Keratinocyte (primary cell): ENCODE results near the gene EML5. TPM values are rescaled to one million over a fixed set of nuclear protein-coding genes. Genes with fewer than 3 reads are reported as not detected.

ENCODE experiments used
- DNase-seq: peaks from one replicate; pipeline ENCODE4 v3.0.0-alpha.2; 2011; ENCODE audit warnings: low read depth, missing footprints, low spot score
- FAIRE-seq: peaks from 2 replicates; lab custom pipeline; 2011; peaks lifted over from hg19 to GRCh38; lab: Jason Lieb, UNC
- H2AFZ ChIP-seq: 2 replicates; pipeline ENCODE4 v1.6.0; 2012; ENCODE audit warnings: low read length, control low read depth, inconsistent platforms; ENCODE audit not compliant: control insufficient read depth
- H3K27ac ChIP-seq: 2 replicates; pipeline ENCODE4 v1.5.1; 2011; ENCODE audit warnings: low read length; ENCODE audit not compliant: control insufficient read depth, insufficient read depth
- H3K27me3 ChIP-seq: 3 replicates; pipeline ENCODE4 v1.6.0; 2011; ENCODE audit warnings: low read length; ENCODE audit not compliant: control insufficient read depth, insufficient read depth; ENCODE audit errors: extremely low read depth
- H3K36me3 ChIP-seq, 2 experiments: 2 replicates in 1 of 2; 3 replicates in 1 of 2; pipeline ENCODE4 v1.5.1; 2011; ENCODE audit warnings: low read length in 2 of 2, mild to moderate bottlenecking in 1 of 2; ENCODE audit not compliant: control insufficient read depth in 2 of 2, insufficient read depth in 2 of 2; ENCODE audit errors: extremely low read depth in 1 of 2
- H3K4me1 ChIP-seq: 3 replicates; pipeline ENCODE4 v1.5.1; 2011; ENCODE audit warnings: low read length; ENCODE audit not compliant: control insufficient read depth, insufficient read depth; ENCODE audit errors: extremely low read depth
- H3K4me2 ChIP-seq: 3 replicates; pipeline ENCODE4 v1.6.0; 2011; ENCODE audit warnings: low read depth, low read length; ENCODE audit not compliant: control insufficient read depth, insufficient read depth; ENCODE audit errors: extremely low read depth
- H3K4me3 ChIP-seq, 3 experiments: fragments of 200-600 bp in 1 of 3; sonication (generic) in 1 of 3; 2 replicates in 2 of 3; 3 replicates in 1 of 3; pipeline ENCODE4 v1.5.1; 2011 to 2016; ENCODE audit warnings: low read length in 3 of 3, mild to moderate bottlenecking in 3 of 3, control low read depth in 2 of 3, inconsistent platforms in 1 of 3, low read depth in 1 of 3, mixed read lengths in 1 of 3, mixed run types in 1 of 3, moderate library complexity in 1 of 3; ENCODE audit not compliant: control insufficient read depth in 2 of 3, insufficient read depth in 2 of 3; ENCODE audit errors: extremely low read depth in 1 of 3
- H3K79me2 ChIP-seq: 2 replicates; pipeline ENCODE4 v1.6.0; 2012; ENCODE audit warnings: low read length; ENCODE audit not compliant: control insufficient read depth, insufficient read depth
- H3K9ac ChIP-seq: 3 replicates; pipeline ENCODE4 v1.6.0; 2011; ENCODE audit warnings: low read length; ENCODE audit not compliant: control insufficient read depth, insufficient read depth; ENCODE audit errors: extremely low read depth
- H3K9me1 ChIP-seq: 3 replicates; pipeline ENCODE4 v1.6.0; 2011; ENCODE audit warnings: low read length; ENCODE audit not compliant: control insufficient read depth, insufficient read depth; ENCODE audit errors: extremely low read depth
- H3K9me3 ChIP-seq: 2 replicates; pipeline ENCODE4 v1.5.1; 2012; ENCODE audit warnings: low read depth, low read length; ENCODE audit not compliant: control insufficient read depth
- H4K20me1 ChIP-seq: 3 replicates; pipeline ENCODE4 v1.6.0; 2011; ENCODE audit warnings: low read length; ENCODE audit not compliant: control insufficient read depth, insufficient read depth; ENCODE audit errors: extremely low read depth
- EZH2 ChIP-seq: IDR thresholded peaks from one replicate; pipeline ENCODE4 v1.6.1; 2012; ENCODE audit warnings: inconsistent platforms, mild to moderate bottlenecking, low read length, moderate library complexity
- dilution Hi-C: fragments of 300-500 bp; cut with MboI; formaldehyde crosslinking; loops from one replicate; pipeline ENCODE4 v1.7.0; 2020; ENCODE audit warnings: low sequenced_read_pairs; ENCODE audit not compliant: extremely low pct_ligation_motif_present
- polyA plus RNA-seq, 5 experiments: library from polyadenylated mRNA; depleted of rRNA in 3 of 5; stranded (reverse) in 3 of 5; stranded (forward) in 1 of 5; unstranded in 1 of 5; fragments of >200 nt; gene quantifications; 1 replicate in 1 of 5; 2 replicates in 3 of 5; 3 replicates in 1 of 5; pipeline versions ENCODE4 v1.2.1 to v1.2.3, GENCODE V29; 2011 to 2012; ENCODE audit warnings: missing spikeins in 2 of 5, low read depth in 1 of 5, low replicate concordance in 1 of 5
- TF ChIP-seq, protein P1 (sequence below), 3 experiments: IDR thresholded peaks in 1 of 3; conservative IDR thresholded peaks in 1 of 3; optimal IDR thresholded peaks in 1 of 3; 2 replicates in 2 of 3; 3 replicates in 1 of 3; pipeline versions ENCODE3 to v1.5.1; 2011; ENCODE audit warnings: low read length in 3 of 3, mild to moderate bottlenecking in 3 of 3, moderate library complexity in 2 of 3, control low read depth in 1 of 3, inconsistent platforms in 1 of 3; ENCODE audit not compliant: insufficient read depth in 2 of 3; ENCODE audit errors: extremely low read depth in 1 of 3

EML5 gene
- polyA plus RNA-seq, 1 donor (not counting 4 experiments of a cell fraction or from before 2014, with no cell fraction given) = 1.4 TPM

DNA sequence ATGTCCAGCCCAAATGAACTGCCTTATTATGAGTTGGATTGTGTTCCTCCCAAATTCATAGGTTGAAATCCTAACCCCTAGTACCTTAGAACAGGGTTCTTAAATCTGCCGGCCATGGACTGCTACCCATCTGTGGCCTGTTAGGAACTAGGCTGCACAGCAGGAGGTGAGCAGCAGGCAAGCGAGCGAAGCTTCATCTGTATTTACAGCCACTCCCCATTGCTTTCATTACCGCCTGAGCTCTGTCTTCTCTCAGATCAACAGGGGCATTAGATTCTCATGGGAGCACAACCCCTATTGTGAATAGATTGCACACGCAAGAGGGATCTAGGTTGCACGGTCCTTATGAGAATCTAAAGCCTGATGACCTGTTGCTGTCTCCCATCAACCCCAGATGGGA lies 9.8 kb upstream of the EML5 start:
- no peaks in the 10 kb centered on the region for H3K79me2 ChIP-seq
- H3K9me3 ChIP-seq = no peaks in the 10 kb centered on the region
- DNase-seq = no peak
- FAIRE-seq = no peak
- H2AFZ ChIP-seq = no peak overlapping the region
- H3K4me3 ChIP-seq = no peak overlapping the region
- no peaks in the 10 kb centered on the region for H4K20me1 ChIP-seq
- H3K9ac ChIP-seq = no peak overlapping the region
- dilution Hi-C loops = no loop called here
- TF ChIP-seq, protein P1, sequence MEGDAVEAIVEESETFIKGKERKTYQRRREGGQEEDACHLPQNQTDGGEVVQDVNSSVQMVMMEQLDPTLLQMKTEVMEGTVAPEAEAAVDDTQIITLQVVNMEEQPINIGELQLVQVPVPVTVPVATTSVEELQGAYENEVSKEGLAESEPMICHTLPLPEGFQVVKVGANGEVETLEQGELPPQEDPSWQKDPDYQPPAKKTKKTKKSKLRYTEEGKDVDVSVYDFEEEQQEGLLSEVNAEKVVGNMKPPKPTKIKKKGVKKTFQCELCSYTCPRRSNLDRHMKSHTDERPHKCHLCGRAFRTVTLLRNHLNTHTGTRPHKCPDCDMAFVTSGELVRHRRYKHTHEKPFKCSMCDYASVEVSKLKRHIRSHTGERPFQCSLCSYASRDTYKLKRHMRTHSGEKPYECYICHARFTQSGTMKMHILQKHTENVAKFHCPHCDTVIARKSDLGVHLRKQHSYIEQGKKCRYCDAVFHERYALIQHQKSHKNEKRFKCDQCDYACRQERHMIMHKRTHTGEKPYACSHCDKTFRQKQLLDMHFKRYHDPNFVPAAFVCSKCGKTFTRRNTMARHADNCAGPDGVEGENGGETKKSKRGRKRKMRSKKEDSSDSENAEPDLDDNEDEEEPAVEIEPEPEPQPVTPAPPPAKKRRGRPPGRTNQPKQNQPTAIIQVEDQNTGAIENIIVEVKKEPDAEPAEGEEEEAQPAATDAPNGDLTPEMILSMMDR (optimal IDR thresholded peaks at IDR 0.05 in 1 of 3, IDR thresholded peaks at IDR 0.05 in 1 of 3, conservative IDR thresholded peaks at IDR 0.05 in 1 of 3; ENCODE audit: extremely low read depth in 1 of 3, insufficient read depth in 2 of 3, low read length in 3 of 3) = no peak
- TF ChIP-seq EZH2 = no peak
- H3K4me2 ChIP-seq = no peak overlapping the region
- no peaks in the 10 kb centered on the region for H3K27me3 ChIP-seq
- no peaks in the 10 kb centered on the region for H3K4me1 ChIP-seq
- H3K27ac ChIP-seq = no peak overlapping the region
- H3K9me1 ChIP-seq = no peaks in the 10 kb centered on the region
- no peaks in the 10 kb centered on the region for H3K36me3 ChIP-seq

DNA sequence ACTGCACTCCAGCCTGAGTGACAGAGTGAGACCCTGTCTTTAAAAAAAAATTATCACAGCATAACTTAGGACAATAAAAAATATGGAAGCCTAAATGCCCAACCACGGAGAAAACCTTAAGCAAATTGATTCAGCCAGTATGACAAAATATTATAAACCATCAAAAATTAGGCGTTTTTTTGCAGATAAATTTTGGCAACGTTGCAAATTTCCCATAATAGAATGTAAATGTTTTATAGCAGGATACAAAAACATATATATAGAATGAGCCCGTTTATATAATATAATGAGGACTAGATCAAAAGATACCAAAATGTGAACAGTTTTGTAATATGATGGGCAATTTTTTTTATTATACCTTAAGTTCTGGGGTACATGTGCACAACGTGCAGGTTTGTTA lies 6.8 kb upstream of the EML5 start:
- Histone ChIP-seq H3K4me3 (no peak overlapping the region), H2AFZ (no peak overlapping the region), H3K4me1 (no peaks in the 10 kb centered on the region), H3K9me1 (no peaks in the 10 kb centered on the region), H3K4me2 (no peak overlapping the region), H3K27ac (no peak overlapping the region), H3K9ac (no peak overlapping the region), H3K79me2 (no peaks in the 10 kb centered on the region), H3K9me3 (no peaks in the 10 kb centered on the region), H3K36me3 (no peaks in the 10 kb centered on the region), H3K27me3 (no peaks in the 10 kb centered on the region), H4K20me1 (no peaks in the 10 kb centered on the region)
- dilution Hi-C loops = no loop called here
- DNase-seq (no peak), FAIRE-seq (no peak)
- TF ChIP-seq, protein P1 (optimal IDR thresholded peaks at IDR 0.05 in 1 of 3, IDR thresholded peaks at IDR 0.05 in 1 of 3, conservative IDR thresholded peaks at IDR 0.05 in 1 of 3; ENCODE audit: extremely low read depth in 1 of 3, insufficient read depth in 2 of 3, low read length in 3 of 3) = no peak
- no peak for TF ChIP-seq EZH2
